Measurements from ENCODE around the gene AP5B1. TPM values are rescaled to one million over a fixed set of nuclear protein-coding genes. Genes with fewer than 3 reads are reported as not detected.

The AP5B1 gene
- total and polyA plus RNA-seq, 9 of the 15 experiments (the other 6 are each of a cell fraction or from before 2014, with no cell fraction given) = 0.51 to 24.2 (median 5.1) TPM

GRCh38 chr11:65806979-65807378 lies 26.2 kb upstream of the AP5B1 start (continued):
- TF ChIP-seq RERE (CRISPR knock-in tag; IDR thresholded peaks at IDR 0.05; ENCODE audit: borderline replicate concordance) (no peak), CTCF (IDR thresholded peaks at IDR 0.05 in 2 of 3, conservative IDR thresholded peaks at IDR 0.05 in 1 of 3; ENCODE audit: insufficient read depth in 2 of 3, low read depth in 1 of 3, low read length in 3 of 3) (no peak), DMBX1 (CRISPR knock-in tag; IDR thresholded peaks at IDR 0.05; ENCODE audit: borderline replicate concordance) (no peak), HEY1 (CRISPR knock-in tag; IDR thresholded peaks at IDR 0.05; ENCODE audit: borderline replicate concordance) (no peak), CREB3L1 (IDR thresholded peaks at IDR 0.05; ENCODE audit: borderline replicate concordance, low read depth) (no peak), RHOXF2B (CRISPR knock-in tag; conservative IDR thresholded peaks at IDR 0.05) (no peak), ZBTB5 (IDR thresholded peaks at IDR 0.05) (no peak), MXI1 (IDR thresholded peaks at IDR 0.05; ENCODE audit: low read depth, low read length) (no peak), SP2 (IDR thresholded peaks at IDR 0.05; ENCODE audit: extremely low read depth, low read depth, low read length, poor library complexity, severe bottlenecking) (no peak), TARDBP (IDR thresholded peaks at IDR 0.05) (no peak), ZNF282 (CRISPR knock-in tag; IDR thresholded peaks at IDR 0.05) (no peak), ZNF398 (CRISPR knock-in tag; IDR thresholded peaks at IDR 0.05) (no peak), ZNF23 (CRISPR knock-in tag; IDR thresholded peaks at IDR 0.05) (no peak), JUND (IDR thresholded peaks at IDR 0.05; ENCODE audit: borderline replicate concordance, low read depth, low read length) (0 out of 2 replicates have a peak, but pooled peaks have one; percentile 9), JUND (tag; IDR thresholded peaks at IDR 0.05; ENCODE audit: borderline replicate concordance, low read depth, low read length) (no peak), MECOM (CRISPR knock-in tag; IDR thresholded peaks at IDR 0.05) (no peak)
